Chondrocyte (in vitro differentiated cells): ENCODE results near the gene FAM107A. TPM values are rescaled to one million over a fixed set of nuclear protein-coding genes. Genes with fewer than 3 reads are reported as not detected.

Experiments used
- DNase-seq: peaks from one replicate; pipeline ENCODE4 v3.0.0; 2021; ENCODE audit warnings: mixed read lengths, low spot score
- H3K27ac Mint-ChIP-seq: one replicate; pipeline ENCODE4 v1.8.0; 2021; ENCODE audit warnings: mild to moderate bottlenecking, moderate library complexity, mixed read lengths; ENCODE audit not compliant: unreplicated experiment
- H3K27me3 Mint-ChIP-seq: 2 replicates; pipeline ENCODE4 v1.8.0; 2021; ENCODE audit warnings: low read depth, mixed read lengths
- H3K36me3 Mint-ChIP-seq: 2 replicates; pipeline ENCODE4 v1.8.0; 2021; ENCODE audit warnings: low read depth, mixed read lengths
- H3K4me1 Mint-ChIP-seq: 2 replicates; pipeline ENCODE4 v1.8.0; 2021; ENCODE audit warnings: low read depth, mild to moderate bottlenecking, mixed read lengths
- H3K4me3 Mint-ChIP-seq: one replicate; pipeline ENCODE4 v1.8.0; 2021; ENCODE audit warnings: mild to moderate bottlenecking, moderate library complexity, mixed read lengths; ENCODE audit not compliant: unreplicated experiment
- H3K9me3 Mint-ChIP-seq: 2 replicates; pipeline ENCODE4 v1.8.0; 2021; ENCODE audit warnings: low read depth, mixed read lengths
- total RNA-seq: library from RNA; stranded (reverse); gene quantifications from 3 replicates; pipeline ENCODE4 v1.2.1, GENCODE V29; 2021
- TF ChIP-seq, protein P1 (sequence below): fragments of 200-600 bp; sonication (generic); IDR thresholded peaks from 2 replicates; pipeline ENCODE4 v1.5.0; 2021; ENCODE audit warnings: antibody characterized with exemption, mild to moderate bottlenecking, moderate library complexity

FAM107A gene
- total RNA-seq, 1 donor from 2014 or later = not detected

DNA sequence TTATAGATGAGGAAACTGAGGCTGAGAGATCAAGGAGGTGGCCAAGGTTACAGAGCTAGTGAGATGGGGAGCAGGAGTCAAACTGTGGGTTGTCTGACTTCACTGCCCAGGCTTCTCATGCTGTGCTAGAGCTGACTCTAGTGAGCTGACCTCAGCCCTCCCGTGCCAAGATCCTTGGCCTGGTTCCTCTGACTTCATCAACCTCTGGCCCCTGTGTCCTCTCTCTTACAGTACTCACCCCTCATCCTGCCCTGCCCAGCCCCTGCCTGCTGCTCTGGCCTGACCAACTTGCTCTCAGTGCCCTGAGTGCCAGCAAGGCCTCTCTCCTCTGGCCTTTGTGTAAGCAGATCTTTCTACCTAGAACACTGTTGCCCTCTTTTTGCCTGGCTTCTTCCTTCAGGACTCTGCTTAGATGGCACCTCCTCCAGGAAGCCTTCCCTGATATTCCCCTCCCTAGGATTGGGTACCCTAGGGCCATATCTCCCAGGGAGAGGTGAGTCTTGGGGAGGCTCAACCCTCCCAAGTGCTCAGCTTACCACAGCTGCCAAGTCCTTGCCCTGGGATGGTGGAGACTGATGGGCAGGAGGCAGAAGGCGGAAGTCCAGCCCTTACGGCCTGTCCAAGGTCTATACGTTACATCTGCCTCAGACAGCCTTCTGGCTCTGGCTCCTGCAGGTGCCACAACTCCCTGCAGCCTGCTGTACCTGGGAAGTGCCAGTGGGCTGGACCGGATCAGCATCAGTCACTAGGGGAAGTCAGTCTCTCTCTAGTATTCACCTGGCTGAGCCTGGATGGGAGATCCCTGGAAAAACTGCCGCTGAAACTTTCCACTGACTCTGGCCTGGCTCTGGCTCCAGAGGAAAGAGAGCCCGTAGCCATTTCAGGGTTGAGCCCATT lies 36.3 kb upstream of the FAM107A start:
- H3K27me3 Mint-ChIP-seq = no peaks in the 10 kb centered on the region
- H3K4me1 Mint-ChIP-seq = peaks cover 16% of the 10 kb centered on the region
- DNase-seq = peak; percentile 74
- TF ChIP-seq, protein P1, sequence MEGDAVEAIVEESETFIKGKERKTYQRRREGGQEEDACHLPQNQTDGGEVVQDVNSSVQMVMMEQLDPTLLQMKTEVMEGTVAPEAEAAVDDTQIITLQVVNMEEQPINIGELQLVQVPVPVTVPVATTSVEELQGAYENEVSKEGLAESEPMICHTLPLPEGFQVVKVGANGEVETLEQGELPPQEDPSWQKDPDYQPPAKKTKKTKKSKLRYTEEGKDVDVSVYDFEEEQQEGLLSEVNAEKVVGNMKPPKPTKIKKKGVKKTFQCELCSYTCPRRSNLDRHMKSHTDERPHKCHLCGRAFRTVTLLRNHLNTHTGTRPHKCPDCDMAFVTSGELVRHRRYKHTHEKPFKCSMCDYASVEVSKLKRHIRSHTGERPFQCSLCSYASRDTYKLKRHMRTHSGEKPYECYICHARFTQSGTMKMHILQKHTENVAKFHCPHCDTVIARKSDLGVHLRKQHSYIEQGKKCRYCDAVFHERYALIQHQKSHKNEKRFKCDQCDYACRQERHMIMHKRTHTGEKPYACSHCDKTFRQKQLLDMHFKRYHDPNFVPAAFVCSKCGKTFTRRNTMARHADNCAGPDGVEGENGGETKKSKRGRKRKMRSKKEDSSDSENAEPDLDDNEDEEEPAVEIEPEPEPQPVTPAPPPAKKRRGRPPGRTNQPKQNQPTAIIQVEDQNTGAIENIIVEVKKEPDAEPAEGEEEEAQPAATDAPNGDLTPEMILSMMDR = no peak
- no peak overlapping the region for H3K27ac Mint-ChIP-seq
- no peaks in the 10 kb centered on the region for H3K36me3 Mint-ChIP-seq
- H3K9me3 Mint-ChIP-seq = no peaks in the 10 kb centered on the region
- no peak overlapping the region for H3K4me3 Mint-ChIP-seq

DNA sequence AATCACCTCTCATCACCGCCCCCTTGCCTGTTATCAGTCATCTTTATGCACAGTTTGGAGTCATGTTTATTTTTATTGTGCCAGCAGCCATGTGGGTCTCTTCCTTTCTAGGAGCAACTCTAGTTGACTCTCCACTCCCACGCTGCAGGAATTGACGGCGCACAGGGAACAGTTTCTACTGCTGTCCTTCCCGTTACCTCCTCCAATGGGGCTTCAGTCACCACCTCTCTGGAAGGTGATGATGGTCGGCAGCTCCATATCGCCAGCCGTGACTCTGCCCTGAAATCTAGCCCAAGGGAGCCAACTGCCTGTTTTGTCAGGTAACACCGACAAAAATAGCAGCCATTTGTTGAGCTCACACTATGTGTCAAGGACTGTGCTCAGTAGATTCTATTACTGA lies 35.6 kb upstream of the FAM107A start:
- H3K36me3 Mint-ChIP-seq = no peaks in the 10 kb centered on the region
- peak; percentile 25 for DNase-seq
- H3K27ac Mint-ChIP-seq = no peak overlapping the region
- peaks cover 15% of the 10 kb centered on the region for H3K4me1 Mint-ChIP-seq
- H3K4me3 Mint-ChIP-seq = no peak overlapping the region
- H3K9me3 Mint-ChIP-seq = no peaks in the 10 kb centered on the region
- TF ChIP-seq, protein P1 = no peak
- no peaks in the 10 kb centered on the region for H3K27me3 Mint-ChIP-seq

DNA sequence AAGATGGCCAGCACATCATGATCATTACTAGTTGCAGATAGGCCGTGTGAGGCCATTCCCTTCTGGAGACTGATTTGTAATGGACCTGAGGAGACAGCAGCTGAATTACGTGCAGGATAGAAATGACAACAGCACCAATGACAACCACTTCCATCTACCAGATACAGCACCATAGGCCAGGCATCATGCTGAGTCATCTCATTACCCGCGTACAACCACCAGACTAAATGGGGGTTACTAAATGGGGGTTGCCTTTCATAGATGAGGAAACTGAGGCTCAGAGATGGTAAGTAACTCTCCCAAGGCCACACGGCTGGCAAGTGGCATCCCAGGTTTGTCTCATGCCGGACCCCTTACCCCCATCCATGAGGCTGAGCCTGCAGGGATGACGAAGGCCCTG lies 32.8 kb upstream of the FAM107A start:
- TF ChIP-seq, protein P1 = no peak
- DNase-seq = peak; percentile 41

DNA sequence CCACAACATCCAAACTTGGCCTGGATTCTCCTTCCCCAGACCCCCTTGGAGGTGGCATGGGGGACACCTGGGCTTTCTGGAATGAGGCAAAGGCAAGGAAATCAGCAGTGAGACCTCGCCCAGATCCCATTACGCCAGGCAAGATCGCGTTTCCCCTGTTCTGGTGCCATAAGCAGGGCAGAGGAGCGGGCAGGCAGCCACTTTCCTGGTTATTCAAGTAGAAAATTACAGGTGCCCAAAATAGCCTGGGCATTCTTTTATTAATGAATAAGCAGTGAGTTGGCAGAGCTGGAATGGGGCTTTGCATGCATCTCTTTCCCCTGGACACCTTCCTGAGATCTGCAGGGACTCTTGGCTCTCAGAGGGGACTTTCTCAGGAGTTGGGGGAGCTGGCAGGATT lies 31.5 kb upstream of the FAM107A start:
- Mint-ChIP-seq H3K4me1 (peaks cover 6% of the 10 kb centered on the region), H3K36me3 (peaks cover 1% of the 10 kb centered on the region), H3K9me3 (peaks cover 3% of the 10 kb centered on the region), H3K27me3 (peaks cover 21% of the 10 kb centered on the region), H3K4me3 (no peak overlapping the region), H3K27ac (no peak overlapping the region)
- TF ChIP-seq, protein P1 = no peak
- peak; percentile 47 for DNase-seq

More for the DNA sequence above, 32.8 kb upstream of the FAM107A start:
- Mint-ChIP-seq H3K4me3 (no peak overlapping the region), H3K36me3 (no peaks in the 10 kb centered on the region), H3K9me3 (no peaks in the 10 kb centered on the region), H3K27ac (no peak overlapping the region), H3K4me1 (peaks cover 6% of the 10 kb centered on the region), H3K27me3 (peaks cover 11% of the 10 kb centered on the region)

DNA sequence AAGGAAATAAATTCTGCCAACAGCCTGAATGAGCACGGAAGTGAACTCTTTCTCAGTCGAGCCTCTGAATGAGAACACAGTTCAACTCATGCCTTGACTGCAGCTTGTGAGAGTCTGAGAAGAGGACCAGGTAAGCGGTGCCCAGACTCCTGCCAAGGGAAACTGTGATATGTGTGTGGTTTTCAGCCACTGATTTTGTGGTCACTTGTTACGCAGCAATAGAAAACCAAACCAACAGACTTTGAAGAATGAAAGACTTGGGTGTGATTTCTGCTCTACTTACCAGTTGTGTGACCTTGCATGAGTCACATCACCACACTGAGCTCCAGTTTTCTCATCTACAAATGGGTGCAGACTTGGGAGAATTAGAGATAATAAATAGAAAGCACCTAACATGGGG lies 30.6 kb upstream of the FAM107A start:
- Mint-ChIP-seq H3K9me3 (peaks cover 3% of the 10 kb centered on the region), H3K4me3 (no peak overlapping the region), H3K36me3 (peaks cover 3% of the 10 kb centered on the region), H3K27ac (no peak overlapping the region), H3K27me3 (peaks cover 28% of the 10 kb centered on the region), H3K4me1 (peaks cover 6% of the 10 kb centered on the region)
- no peak for DNase-seq
- TF ChIP-seq, protein P1 = no peak
